ENCODE results near the gene FAR2.
"Not testable (repeated sequence)": the region's sequence is repeated elsewhere in the genome, so short reads cannot be mapped to it uniquely, and the experiment has no call there.

The FAR2 gene

DNA sequence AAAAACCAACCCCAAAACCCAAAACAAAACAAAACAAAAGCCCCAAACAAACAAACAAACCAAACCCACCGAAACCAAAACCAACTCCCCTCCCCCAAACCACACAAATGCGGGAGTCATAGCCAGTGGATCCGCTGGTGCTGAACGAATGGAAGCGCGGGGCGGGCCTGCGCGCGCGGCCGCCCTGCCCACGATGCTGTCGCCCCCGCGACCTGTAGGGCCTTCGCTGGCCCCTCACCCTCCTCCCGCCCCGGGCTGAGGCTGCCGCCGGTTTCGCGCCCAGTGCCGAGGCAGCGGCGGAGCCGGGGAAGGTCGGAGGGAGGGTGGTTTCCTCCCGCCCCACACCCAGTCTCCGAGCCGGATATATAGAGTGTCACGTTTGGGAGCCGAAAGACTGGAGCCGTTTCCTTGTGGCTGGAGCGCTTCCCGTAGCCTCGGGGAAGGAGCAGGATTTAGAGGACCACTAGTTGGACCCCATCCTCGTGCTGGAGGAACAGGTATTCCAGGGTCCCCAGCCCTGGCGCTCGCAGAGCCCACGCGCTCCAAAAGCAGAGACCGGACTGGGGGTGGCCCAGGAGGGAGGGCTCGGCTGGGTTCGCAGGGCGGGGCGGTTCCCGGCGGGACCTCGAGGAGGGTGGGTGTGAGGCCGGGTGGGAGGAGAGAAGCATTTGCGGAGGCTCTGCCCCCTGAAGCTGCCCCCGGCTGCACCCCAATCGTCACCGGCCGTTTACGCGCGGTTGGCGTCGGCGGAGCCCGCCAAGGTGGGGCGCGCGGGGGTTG, at the start of gene FAR2:
FAR2 (plus strand) TSS at position 368 of the 780 bp plus-strand sequence. CDS start 121,172 bp downstream, outside the sequence.
- peak; percentile 51 for DNase-seq

DNA sequence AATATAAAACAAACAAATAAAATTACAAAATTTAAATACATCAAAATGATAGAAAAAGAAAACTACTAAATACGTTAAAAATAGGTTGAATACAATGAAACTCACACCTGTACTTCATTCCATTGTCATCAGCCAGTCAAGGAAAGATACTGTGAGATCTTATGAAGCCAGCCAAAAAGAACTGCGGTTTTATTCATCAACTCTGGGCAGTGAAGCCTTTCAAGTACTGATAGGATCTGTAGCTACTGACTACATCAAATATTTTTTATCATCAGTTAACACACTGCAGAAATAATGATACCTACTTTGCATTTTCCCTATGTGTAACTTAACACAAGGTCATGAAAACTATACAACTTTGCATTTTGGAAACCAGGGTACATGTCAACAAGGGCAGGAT, 46.3 kb upstream of the FAR2 start:
- DNase-seq: no peak

DNA sequence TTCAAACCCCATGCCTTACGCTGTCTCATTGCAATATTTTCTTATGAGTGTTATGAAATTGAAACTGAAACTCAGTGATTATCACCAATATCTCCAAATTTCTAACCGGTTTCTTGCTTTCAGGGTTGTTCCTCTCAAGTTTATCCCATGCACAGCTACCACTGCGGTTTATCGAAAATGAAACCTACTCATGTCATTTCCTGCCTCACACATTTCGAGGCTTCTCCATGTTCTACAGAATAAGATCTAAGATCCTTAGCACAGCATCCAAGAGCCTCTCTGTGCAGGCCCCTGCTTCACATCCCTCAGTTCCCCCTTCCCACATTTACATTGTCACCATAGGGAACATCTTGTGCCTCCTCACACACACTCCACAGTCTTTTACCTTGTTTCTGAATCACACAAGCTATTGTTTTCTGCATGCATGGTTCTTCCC, 45.5 kb upstream of the FAR2 start:
- DNase-seq: peak; percentile 45

DNA sequence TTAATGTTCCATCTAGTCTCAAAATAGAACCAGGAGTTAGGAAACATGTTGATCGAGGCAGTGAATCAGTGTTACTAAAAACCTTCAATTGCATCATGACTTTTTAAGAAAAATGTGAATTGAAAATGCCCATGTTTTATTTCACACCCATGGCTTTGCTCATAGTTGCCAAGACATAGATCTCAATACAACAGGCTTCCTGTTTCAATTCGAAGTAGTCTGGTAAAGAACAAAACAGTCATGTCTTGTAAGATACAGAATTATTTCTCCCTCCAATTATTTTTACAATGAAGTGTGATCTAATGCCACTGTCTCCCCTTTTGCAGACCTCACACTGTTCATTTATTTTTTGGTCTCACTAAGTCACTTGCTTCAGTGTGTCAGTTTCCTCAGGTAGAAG, 44.6 kb upstream of the FAR2 start:
- no peak for DNase-seq

DNA sequence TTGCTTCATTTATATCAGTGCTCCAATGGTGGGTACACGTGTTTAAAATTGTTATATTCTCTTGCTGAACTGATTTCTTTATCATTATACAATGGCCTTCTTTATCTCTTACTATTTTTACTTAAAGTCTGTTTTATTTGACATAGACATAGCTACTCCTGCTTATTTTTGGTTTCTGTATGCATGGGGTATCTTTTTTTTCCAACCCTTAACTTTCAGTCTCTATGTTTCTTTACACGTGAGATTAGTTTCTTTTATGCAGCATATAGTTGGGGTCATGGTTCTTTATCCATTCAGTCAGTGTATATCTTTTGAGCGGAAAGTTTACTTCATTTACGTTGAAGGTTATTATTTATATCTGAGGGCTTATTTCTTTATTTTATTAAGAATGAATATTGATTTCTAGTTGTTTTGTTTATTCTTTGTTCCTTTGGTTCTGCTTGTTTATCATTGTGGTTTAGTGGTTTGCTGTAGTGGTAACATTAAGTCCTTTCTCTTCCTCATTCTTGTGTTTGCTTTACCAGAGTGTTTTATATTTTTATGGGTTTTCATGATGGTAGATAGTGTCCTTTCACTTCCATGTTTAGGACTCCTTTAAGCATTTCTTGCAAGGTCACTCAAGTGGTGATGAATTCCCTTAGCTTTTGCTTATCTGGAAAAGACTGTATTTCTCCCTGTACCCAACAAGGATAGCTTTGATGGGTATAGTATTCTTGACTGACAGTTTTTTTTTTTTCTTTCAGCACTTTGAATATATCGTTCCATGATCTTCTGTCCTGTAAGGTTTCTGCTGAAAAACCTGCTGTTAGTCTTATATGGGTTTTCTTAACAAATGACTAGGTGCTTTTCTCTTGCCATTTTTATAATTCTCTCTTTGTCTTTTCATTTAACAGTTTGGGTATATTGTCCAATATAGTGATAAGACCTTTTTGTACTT, 38.3 kb upstream of the FAR2 start:
- no peak for DNase-seq

DNA sequence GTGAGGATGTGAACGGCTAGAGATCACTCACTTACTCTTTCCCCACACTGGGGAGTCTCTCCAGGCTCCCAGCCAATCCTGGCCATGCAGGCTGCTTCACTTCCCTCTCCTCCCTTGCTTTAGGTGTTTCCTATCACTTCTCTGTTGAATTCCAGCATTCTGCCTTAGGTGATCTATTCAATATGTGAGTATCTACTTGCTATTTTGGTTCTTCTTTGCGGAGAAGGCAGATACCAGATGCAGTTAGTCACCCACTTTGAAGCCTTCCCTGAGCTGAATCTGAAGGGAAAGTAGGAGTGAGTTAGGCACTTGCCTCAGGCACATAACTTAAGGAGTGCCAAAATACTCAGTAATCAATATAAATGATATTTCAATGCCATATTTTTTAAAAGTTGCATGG, 36.0 kb upstream of the FAR2 start:
- no peak for DNase-seq

DNA sequence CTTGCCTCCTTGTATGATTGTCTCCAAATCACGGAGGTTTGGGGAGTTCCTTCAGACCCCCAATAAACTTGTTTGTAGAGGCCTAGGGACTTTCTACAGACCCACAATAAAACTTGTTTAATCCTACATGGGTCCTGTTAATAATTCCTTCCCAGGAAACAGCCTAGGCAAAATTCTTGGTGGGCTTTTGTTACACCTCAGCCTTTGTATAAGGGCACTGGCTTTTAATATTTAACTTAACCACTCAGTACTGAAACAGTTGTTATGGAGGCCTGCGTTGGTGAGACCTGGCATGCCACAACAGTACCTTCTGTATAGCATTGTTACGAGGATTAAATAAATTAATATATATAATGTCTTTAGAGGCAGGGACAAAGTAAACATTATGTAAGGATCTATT, 32.7 kb upstream of the FAR2 start:
- no peak for DNase-seq

DNA sequence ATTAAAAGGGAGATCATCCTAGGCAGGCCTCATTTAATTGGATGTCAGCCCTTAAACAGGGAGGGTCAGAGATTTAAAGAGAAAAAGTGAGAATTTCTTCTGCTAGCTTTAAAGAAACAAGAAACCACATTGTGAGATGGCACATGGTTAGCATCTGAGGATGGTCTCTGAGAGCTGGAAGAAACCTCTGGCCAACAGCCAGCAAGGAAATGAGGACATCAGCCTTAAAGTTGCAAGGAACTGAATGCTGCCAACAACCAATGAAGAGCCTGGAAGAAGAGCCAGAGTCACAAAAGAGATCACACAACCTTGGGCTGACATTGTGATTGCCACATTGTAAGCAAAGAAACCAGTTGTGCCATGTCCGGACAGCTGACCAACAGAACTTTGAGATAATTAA, 17.5 kb upstream of the FAR2 start:
- peak; percentile 99 for DNase-seq

DNA sequence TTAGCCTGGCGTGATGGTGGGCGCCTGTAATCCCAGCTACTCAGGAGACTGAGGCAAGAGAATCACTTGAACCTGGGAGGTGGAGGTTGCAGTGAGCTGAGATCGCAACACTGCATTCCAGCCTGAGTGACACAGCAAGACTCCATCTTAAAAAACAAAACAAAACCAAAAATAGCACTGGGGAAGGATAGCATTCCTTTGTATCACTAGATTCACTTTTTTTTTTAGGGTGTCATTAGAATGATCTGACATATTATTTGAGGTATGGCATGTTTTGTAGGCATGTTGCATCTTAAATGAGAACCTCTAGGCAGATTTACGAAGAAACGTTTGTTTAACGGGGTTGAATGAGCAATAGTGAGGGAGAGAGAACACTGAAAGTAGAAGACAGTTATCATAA, 16.8 kb upstream of the FAR2 start:
- no peak for DNase-seq

DNA sequence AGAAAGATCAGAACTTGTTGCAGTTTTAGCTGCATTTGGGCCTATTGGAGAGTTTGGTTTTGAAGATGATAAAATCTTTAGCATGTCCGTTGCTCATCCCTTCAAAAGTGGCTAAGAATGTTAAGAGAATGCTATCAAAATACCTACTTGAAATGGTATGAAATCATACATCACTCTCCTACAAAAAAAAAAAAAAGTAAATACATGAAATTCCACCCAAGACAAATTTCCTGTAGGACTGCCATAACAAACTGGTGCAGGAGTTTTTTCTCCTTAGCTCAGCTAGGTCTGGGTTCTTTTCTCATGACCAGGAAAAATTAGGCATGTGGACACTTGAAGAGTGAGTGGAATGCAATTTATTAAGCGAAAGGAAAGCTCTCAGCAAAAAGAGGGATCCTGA, 15.9 kb upstream of the FAR2 start:
- no peak for DNase-seq

DNA sequence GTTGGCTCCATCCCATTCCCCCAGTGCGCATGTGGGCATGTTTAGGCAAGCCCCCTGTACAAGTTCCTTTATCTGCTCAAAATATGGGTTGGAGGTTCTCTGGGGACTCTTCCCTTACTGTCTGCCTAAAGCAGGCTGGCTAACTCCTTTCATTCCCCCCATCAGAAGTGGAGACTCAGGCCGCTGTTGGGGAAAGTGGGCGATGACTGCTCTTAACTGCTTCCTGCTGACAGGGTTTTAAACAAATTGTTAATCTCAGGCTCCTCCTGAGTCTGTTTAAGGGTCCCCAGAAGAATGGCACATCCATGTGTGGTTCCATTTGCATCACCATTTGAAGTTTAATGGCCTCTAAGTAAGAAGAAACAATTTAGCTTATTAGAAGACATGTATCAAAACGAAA, 15.4 kb upstream of the FAR2 start:
- no peak for DNase-seq

DNA sequence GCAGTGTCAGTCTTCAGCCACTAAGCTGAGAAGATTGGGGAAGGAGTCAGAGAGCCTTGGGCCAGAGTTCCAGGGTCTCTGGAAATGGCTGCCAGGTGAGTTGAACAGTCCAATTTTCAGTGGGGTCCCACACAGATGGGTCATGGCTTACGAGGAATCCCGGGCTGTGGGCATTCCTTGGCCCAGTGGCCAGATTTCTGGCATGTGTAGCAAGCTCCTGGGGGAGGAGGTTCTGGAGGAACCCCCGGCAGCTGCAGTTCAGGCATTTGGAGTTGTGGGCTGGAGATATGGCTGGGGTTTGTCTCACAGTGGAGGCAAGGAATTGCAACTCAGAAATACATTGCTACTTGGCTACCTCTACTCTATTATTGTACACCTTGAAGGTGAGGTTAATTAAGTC, 10.8 kb upstream of the FAR2 start:
- DNase-seq: not testable (repeated sequence)

DNA sequence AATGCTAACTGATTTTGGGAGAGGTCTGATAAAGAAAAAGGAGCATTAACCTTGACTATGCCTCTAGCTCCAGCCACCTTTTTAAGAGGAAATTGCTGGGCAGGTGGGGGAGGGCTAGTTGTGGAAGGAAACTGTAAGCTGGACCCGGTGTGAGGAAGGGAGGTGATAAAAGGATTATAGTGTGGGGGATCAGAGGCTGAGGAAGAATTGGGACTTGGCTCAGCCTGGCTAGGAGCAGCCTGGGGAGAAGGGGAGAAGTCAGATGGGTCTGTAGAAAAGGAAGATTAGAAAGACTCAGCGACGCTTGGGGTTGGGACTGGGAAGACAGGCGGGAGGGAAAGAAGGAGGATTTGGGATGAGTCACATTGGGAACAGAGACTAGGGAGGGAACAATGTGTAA, 10.2 kb upstream of the FAR2 start:
- DNase-seq: not testable (repeated sequence)

DNA sequence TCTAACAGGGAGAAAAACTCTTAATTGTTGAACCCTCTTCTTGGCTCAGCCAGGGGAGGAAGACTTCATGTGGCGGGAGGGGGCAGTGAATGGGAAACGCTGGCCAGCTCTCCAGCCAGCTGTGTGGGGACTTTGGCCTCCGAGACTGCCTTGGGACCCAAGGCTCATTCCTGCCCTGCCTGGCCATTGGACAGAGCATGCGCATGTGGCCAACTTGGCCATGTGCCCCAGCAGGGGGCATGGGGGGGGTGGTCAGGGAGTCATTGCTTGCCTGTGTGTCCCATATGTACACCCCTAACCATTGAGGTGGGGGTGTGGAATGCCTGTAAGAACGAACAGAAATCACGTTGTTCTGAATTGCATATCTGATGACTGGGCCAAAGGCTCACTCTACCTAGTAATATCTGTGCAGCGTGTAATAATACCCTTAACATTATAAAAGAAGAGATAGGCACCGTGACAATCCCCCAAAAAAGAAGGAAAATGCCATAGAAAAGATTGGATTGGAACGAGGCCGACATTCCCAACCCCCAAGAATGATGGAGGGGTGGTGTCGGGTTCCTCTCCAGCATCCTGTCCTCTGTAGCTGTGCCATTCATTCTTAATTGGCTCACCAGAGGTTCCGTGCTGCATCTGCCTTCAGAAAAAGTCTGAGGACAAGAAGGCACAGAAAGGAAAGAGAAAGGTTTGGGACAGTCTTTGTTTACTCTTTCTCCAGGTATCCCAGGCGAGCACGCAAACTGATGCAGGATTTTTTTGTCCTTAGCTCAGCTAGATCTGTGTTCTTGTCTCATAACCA, 3.5 kb upstream of the FAR2 start:
- no peak for DNase-seq

DNA sequence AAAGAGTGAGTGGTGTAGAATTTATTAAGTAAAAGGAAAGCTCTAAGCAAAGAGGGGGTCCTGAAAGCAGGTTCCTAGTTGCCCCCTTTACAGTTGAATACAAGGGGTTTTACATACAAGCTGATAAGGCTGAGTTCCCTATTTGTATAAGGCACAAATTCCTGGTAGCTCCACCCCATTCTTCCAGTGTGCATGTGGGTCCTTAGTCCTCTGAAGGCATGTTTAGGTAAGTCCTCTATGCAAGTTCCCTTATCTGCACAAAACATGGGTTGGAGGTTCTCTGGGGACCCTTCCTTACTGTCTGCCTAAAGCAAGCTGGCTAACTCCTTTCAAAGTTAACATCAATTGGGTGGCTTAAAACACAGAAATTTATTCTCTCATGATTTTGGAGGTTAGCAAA, 2.9 kb upstream of the FAR2 start:
- no peak for DNase-seq

DNA sequence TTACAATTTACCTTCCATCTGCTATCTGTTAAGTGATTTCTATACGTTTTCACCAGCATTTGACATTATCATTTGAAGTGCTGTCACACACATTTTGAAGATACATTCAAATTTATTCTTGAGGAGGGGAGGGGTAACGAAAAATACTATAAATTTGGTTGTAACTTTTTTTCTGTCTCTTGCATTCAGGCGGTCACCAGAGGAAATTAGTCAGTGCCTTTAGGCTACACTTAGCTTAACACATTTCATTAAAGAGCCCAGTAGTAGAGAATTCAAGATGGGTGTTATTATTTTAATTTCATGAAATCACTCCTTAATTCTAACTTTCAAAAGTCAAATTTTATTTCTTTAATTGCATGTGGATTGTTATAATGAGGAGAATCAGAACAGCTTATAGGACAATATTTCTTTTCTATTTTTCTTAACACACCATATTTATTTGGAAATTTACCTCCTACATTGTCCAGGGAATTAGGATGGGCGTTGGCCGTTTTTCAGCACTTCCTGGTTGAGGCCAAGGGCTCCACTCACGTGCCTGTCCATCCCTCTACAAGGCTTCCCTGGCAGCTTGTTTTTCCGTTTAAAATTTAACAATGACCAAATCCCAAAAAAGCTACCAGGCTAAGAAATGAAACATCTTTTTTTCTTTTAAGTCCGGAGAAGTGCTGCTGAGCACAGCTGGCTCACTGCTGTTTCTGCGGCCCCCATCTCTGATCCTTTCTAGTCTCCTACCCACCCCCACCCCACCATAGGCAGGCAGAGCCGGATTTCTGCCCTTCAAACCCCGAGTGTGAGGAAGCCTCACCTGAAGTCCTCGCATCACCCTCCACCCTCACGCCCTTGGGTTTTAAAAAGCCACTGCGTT, 1.1 kb upstream of the FAR2 start:
- DNase-seq: no peak

DNA sequence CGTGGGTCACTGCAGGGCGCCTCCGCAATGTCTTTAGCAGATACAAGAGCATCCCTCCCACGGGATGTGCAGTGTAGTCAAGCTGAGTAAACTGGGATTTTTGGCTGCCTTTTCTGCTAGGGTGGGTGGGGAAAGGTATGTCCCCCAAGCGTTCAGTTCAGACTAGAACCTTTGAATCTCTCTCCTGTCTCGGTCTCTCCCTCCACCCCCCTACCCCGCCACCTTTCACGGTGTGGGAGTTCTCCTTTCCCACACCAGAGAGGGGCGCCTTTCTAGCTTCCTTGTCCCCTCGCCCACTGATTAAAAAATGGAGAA, 525 bp upstream of the FAR2 start:
- no peak for DNase-seq

DNA sequence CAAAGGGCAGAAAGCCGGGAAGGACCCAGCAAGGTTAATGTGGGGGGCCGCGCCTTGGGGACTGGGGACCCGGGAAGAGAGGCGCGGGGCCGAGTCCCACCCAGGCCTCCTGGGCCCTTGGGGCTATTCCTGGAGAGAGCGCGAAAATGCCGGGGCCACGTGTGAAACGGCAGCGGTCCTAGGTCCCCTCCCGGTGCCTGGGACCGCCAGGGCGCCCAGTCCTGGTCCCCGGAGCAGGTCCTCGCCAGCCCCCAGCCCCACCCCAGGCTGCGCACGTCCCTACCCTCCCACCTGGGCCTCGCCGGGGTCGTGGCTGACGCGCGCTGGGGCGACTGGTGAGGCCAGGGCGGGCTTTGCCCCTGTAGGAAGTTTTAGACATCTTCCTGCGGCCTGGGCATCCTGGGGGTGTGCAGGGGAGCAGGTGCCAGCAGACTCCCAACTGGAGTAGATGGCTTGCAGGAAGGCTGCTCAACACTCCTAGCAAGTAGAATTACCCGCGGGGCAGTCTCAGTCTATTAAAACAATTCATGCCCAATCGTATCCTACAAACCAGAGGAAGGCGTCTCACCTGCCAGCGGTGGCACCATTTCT, 708 bp downstream of the FAR2 start:
- DNase-seq: peak; percentile 20

DNA sequence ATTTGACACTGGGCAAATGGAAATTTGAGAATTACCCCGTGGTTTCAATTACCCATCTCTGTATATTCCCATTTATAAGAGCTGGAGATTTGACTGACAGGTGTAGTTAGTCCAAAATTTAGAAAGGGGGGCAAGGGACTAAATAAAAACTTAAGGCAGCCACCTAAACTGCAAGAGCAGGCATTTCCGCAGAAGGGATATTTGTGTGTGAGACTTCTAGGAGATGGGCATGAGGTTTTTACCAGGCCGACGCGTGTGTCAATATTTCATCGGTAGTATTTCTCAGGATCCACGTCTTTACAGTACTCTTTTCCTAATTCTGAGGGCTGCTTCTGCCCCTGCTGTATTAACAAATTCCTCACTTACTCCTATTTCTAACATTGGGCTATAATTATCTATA, 1.4 kb downstream of the FAR2 start:
- no peak for DNase-seq

DNA sequence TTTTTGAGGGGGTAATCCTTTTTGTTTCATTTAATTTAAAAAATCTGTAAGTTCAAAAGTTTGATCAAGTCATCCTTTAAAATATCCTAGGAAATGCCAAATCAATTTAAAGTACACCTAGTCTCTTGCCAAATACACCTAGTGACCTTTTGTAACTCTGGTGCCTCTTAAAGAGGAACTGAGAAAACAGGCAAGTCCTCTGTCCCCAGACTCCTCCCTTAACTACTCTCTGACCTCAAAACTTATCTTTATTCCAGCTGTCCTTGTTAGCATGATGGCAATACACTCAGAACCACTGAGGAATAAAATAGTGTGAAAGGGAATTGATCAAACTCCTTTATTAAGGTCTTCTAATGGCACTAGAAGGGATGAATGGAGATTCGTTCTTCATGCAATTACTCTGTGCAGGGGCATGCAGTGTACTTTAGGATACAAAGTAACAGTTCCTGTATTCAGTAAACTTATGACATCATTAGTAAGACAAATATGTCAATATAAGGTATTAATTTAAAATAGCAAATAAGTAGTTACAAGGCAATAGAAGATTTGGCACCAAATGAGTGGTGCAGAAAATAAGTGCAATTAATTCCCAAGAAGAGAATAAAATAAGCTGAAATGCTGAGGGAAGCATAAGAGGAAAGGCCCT, 3.3 kb downstream of the FAR2 start:
- peak; percentile 76 for DNase-seq

DNA sequence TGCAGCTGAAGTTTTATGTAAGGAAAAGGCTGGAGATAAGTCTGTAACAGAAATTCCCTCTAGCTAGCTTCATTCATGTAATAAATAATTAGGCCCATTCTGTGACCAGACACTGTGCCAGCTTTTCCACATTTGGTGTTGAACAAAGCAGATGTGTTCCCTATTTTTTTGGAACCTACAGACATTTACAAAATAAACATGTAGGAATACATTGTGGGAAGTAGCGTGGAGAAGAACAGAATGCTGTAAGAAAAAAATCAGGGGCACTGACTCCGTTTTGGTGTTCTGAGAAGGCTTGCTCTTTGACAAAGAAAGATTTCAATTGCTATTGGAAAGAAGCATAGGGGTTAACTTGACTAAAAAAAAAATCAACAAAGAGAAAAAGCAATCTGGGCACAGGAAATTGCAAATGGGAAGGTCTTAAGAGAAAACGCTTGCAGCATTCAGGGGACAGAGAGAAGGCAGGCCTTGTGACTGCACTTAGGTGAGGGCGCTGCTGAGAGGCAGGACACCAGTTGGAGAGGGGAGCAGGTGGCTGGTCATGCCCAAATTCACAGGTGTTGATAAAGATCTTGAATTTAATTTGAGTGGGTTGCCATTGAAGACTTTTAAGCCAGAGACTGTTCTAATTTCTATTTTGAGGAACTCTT, 4.0 kb downstream of the FAR2 start:
- peak; percentile 67 for DNase-seq

Measured in GF-D8 (cell line).